OCI-LY3 (cell line): Measurements from ENCODE around the gene KIF3A.

Experiments used
- H2AFZ ChIP-seq: fragments of 200-600, 300-600 bp; shearing (Covaris generic); 2 replicates; pipeline ENCODE4 v1.6.0; 2014; ENCODE audit warnings: antibody characterized with exemption, low read depth, low read length
- H3K27ac ChIP-seq: fragments of 200-600, 300-600 bp; sonication (generic); 2 replicates; pipeline ENCODE4 v1.5.1; 2014; ENCODE audit warnings: mild to moderate bottlenecking, low read length, moderate library complexity, mixed read lengths
- H3K27me3 ChIP-seq: fragments of 200-600, 300-600 bp; sonication (generic); 2 replicates; pipeline ENCODE4 v1.6.1; 2014; ENCODE audit warnings: low read depth, low read length, mixed read lengths
- H3K36me3 ChIP-seq: fragments of 200-600, 300-600 bp; sonication (generic); replicated peaks from 2 replicates; pipeline ENCODE3; 2014; ENCODE audit warnings: low read depth, low read length, mixed read lengths
- H3K4me1 ChIP-seq: fragments of 300-600, 200-600 bp; sonication (generic); 2 replicates; pipeline ENCODE4 v1.6.1; 2014; ENCODE audit warnings: low read length, mixed read lengths
- H3K4me2 ChIP-seq: fragments of 200-600, 300-600 bp; sonication (generic); 2 replicates; pipeline ENCODE4 v1.6.1; 2014; ENCODE audit warnings: low read length, mixed read lengths
- H3K4me3 ChIP-seq: fragments of 300-600, 200-600 bp; sonication (generic); 2 replicates; pipeline ENCODE4 v1.5.1; 2014; ENCODE audit warnings: antibody characterized with exemption, mild to moderate bottlenecking, low read length, moderate library complexity
- H3K79me2 ChIP-seq: fragments of 300-600, 200-600 bp; shearing (Covaris generic); 2 replicates; pipeline ENCODE4 v1.6.1; 2014; ENCODE audit warnings: mild to moderate bottlenecking, low read length, mixed read lengths
- H3K9ac ChIP-seq: fragments of 300-600, 200-600 bp; shearing (Covaris generic); 2 replicates; pipeline ENCODE4 v1.6.0; 2014; ENCODE audit warnings: mild to moderate bottlenecking, low read length, moderate library complexity
- H3K9me3 ChIP-seq: fragments of 200-600, 300-600 bp; shearing (Covaris generic); 2 replicates; pipeline ENCODE4 v1.6.1; 2014; ENCODE audit warnings: low read length, mixed read lengths; ENCODE audit not compliant: insufficient read depth
- H4K20me1 ChIP-seq: fragments of 200-600, 300-600 bp; sonication (generic); 2 replicates; pipeline ENCODE4 v1.6.1; 2016; ENCODE audit warnings: low read length, mixed read lengths; ENCODE audit not compliant: insufficient read depth
- EZH2phosphoT487 ChIP-seq: fragments of 200-600 bp; shearing (Covaris generic); IDR thresholded peaks from 2 replicates; pipeline ENCODE4 v1.6.1; 2018; ENCODE audit warnings: antibody characterized with exemption, mixed run types, low read depth
- TF ChIP-seq, protein P1 (sequence below): fragments of 200-600, 300-600 bp; sonication (generic); IDR thresholded peaks from 2 replicates; pipeline ENCODE4 v1.5.1; 2014; ENCODE audit warnings: antibody characterized with exemption, low read length, low read depth

The KIF3A gene

GRCh38 chr5:132770476-132771159 lies 33.3 kb upstream of the KIF3A start:
- H3K4me3 ChIP-seq: no peak overlapping the region
- no peak overlapping the region for H2AFZ ChIP-seq
- peaks cover 9% of the 10 kb centered on the region; the same call in 1 of the 2 replicates for H3K79me2 ChIP-seq
- no peaks in the 10 kb centered on the region for H3K4me1 ChIP-seq
- H3K36me3 ChIP-seq: no peaks in the 10 kb centered on the region
- H3K27ac ChIP-seq: no peak overlapping the region
- no peak for TF ChIP-seq EZH2phosphoT487
- TF ChIP-seq, protein P1, sequence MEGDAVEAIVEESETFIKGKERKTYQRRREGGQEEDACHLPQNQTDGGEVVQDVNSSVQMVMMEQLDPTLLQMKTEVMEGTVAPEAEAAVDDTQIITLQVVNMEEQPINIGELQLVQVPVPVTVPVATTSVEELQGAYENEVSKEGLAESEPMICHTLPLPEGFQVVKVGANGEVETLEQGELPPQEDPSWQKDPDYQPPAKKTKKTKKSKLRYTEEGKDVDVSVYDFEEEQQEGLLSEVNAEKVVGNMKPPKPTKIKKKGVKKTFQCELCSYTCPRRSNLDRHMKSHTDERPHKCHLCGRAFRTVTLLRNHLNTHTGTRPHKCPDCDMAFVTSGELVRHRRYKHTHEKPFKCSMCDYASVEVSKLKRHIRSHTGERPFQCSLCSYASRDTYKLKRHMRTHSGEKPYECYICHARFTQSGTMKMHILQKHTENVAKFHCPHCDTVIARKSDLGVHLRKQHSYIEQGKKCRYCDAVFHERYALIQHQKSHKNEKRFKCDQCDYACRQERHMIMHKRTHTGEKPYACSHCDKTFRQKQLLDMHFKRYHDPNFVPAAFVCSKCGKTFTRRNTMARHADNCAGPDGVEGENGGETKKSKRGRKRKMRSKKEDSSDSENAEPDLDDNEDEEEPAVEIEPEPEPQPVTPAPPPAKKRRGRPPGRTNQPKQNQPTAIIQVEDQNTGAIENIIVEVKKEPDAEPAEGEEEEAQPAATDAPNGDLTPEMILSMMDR: no peak
- no peak overlapping the region for H3K9ac ChIP-seq
- 0 out of 2 replicates have a peak, but pooled peaks cover 4% of the 10 kb centered on the region for H4K20me1 ChIP-seq
- no peak overlapping the region for H3K4me2 ChIP-seq
- no peaks in the 10 kb centered on the region for H3K9me3 ChIP-seq
- no peaks in the 10 kb centered on the region for H3K27me3 ChIP-seq

GRCh38 chr5:132768485-132768868 lies 31.1 kb upstream of the KIF3A start:
- H3K79me2 ChIP-seq: no peaks in the 10 kb centered on the region
- no peaks in the 10 kb centered on the region for H3K36me3 ChIP-seq
- no peak for TF ChIP-seq EZH2phosphoT487
- TF ChIP-seq, protein P1: no peak
- H4K20me1 ChIP-seq: 0 out of 2 replicates have a peak, but pooled peaks cover 4% of the 10 kb centered on the region
- no peak overlapping the region for H3K27ac ChIP-seq
- no peak overlapping the region for H2AFZ ChIP-seq
- no peak overlapping the region for H3K4me2 ChIP-seq
- no peaks in the 10 kb centered on the region for H3K4me1 ChIP-seq
- H3K4me3 ChIP-seq: no peak overlapping the region
- no peak overlapping the region for H3K9ac ChIP-seq
- no peaks in the 10 kb centered on the region for H3K9me3 ChIP-seq
- H3K27me3 ChIP-seq: no peaks in the 10 kb centered on the region

DNA sequence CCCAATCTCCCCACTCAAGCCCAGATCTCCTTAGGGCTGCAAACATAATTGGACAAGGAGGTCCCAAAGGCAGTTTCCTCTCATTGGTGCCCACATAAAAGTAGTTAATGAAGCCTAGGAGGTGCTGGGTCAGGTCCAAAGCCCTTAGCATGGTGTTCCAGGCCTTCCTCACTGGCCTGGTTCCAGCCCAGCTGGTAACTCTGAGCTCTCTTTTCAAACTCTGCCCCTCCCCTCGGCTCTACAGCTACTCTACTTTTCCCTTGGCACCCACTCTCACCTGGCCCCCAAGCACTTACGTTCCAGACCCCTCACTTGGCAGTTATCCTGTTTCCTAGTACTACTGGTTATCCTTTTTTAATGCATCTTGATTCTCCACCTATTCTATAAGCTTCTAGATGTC lies 29.8 kb upstream of the KIF3A start:
- Histone ChIP-seq H3K4me3 (no peak overlapping the region), H3K27ac (no peak overlapping the region), H3K36me3 (no peaks in the 10 kb centered on the region), H4K20me1 (0 out of 2 replicates have a peak, but pooled peaks cover 4% of the 10 kb centered on the region), H3K4me1 (no peaks in the 10 kb centered on the region), H3K4me2 (no peak overlapping the region), H3K79me2 (no peaks in the 10 kb centered on the region), H3K9ac (no peak overlapping the region), H2AFZ (no peak overlapping the region), H3K27me3 (no peaks in the 10 kb centered on the region), H3K9me3 (no peaks in the 10 kb centered on the region)
- no peak for TF ChIP-seq EZH2phosphoT487
- TF ChIP-seq, protein P1: no peak

DNA sequence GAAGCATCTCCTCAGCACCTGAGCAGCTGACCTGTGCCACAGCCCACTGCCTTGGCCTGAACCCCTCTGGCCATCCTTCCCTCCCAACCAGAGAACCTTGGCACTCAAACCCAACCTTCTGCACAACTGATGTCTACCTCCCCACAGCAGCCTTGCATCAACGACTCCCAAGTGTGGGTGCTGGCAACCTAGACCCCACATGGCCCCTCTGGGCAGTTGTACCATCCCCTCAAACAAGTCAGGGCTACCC lies 29.4 kb upstream of the KIF3A start:
- no peak overlapping the region for H3K9ac ChIP-seq
- H3K9me3 ChIP-seq: no peaks in the 10 kb centered on the region
- H2AFZ ChIP-seq: no peak overlapping the region
- no peaks in the 10 kb centered on the region for H3K36me3 ChIP-seq
- H3K27me3 ChIP-seq: no peaks in the 10 kb centered on the region
- H3K4me3 ChIP-seq: no peak overlapping the region
- TF ChIP-seq EZH2phosphoT487: no peak
- TF ChIP-seq, protein P1: no peak
- no peak overlapping the region for H3K27ac ChIP-seq
- H3K4me2 ChIP-seq: no peak overlapping the region
- 0 out of 2 replicates have a peak, but pooled peaks cover 4% of the 10 kb centered on the region for H4K20me1 ChIP-seq
- H3K79me2 ChIP-seq: no peaks in the 10 kb centered on the region
- no peaks in the 10 kb centered on the region for H3K4me1 ChIP-seq
